Activated T-cell treated with anti-CD3 and anti-CD28 coated beads for 48 hours (primary cell): Measurements from ENCODE around the gene CACNB4.

ENCODE experiments used
- DNase-seq: peaks from one replicate; pipeline ENCODE4 v3.0.0-alpha.2; 2020; ENCODE audit warnings: low read depth

CACNB4 gene

GRCh38 chr2:152088006-152088405 lies 10.8 kb downstream of the CACNB4 start:
- DNase-seq = no peak

- no peak for DNase-seq
Measured at GRCh38 chr2:152086231-152086630, 12.6 kb downstream of the CACNB4 start.

GRCh38 chr2:152084076-152084475 lies 14.8 kb downstream of the CACNB4 start:
- no peak for DNase-seq

GRCh38 chr2:152083202-152083875 lies 15.5 kb downstream of the CACNB4 start:
- DNase-seq = no peak

- DNase-seq = no peak
Measured at GRCh38 chr2:152078662-152079061, 20.2 kb downstream of the CACNB4 start.

- no peak for DNase-seq
Measured at GRCh38 chr2:152078023-152078422, 20.8 kb downstream of the CACNB4 start.

- DNase-seq = no peak
Measured at GRCh38 chr2:152075461-152076050, 23.3 kb downstream of the CACNB4 start.

- no peak for DNase-seq
Measured at GRCh38 chr2:152072011-152072410, 26.8 kb downstream of the CACNB4 start.

- no peak for DNase-seq
Measured at GRCh38 chr2:152071518-152071917, 27.3 kb downstream of the CACNB4 start.

- DNase-seq = no peak
Measured at GRCh38 chr2:152071092-152071491, 27.8 kb downstream of the CACNB4 start.

- no peak for DNase-seq
Measured at GRCh38 chr2:152068226-152068625, 30.6 kb downstream of the CACNB4 start.

GRCh38 chr2:152067823-152068222 lies 31.0 kb downstream of the CACNB4 start:
- no peak for DNase-seq

GRCh38 chr2:152065945-152066344 lies 32.9 kb downstream of the CACNB4 start:
- DNase-seq = no peak

- DNase-seq = no peak
Measured at GRCh38 chr2:152064001-152064400, 34.8 kb downstream of the CACNB4 start.

- no peak for DNase-seq
Measured at GRCh38 chr2:152063325-152063924, 35.4 kb downstream of the CACNB4 start.

- no peak for DNase-seq
Measured at GRCh38 chr2:152062125-152063091, 36.4 kb downstream of the CACNB4 start.

- DNase-seq = no peak
Measured at GRCh38 chr2:152061383-152061782, 37.5 kb downstream of the CACNB4 start.

- DNase-seq = no peak
Measured at GRCh38 chr2:152058655-152059054, 40.2 kb downstream of the CACNB4 start.

GRCh38 chr2:152056418-152056817 lies 42.4 kb downstream of the CACNB4 start:
- no peak for DNase-seq

GRCh38 chr2:152055366-152056108 lies 43.3 kb downstream of the CACNB4 start:
- DNase-seq = no peak

GRCh38 chr2:152054593-152054992 lies 44.3 kb downstream of the CACNB4 start:
- DNase-seq = no peak

GRCh38 chr2:152051436-152051835 lies 47.4 kb downstream of the CACNB4 start:
- DNase-seq = no peak
